HG03103 (cell line): Measurements from ENCODE around the gene SLC12A4.
"Not testable (repeated sequence)": the region's sequence is repeated elsewhere in the genome, so short reads cannot be mapped to it uniquely, and the experiment has no call there.

Source experiments
- ATAC-seq: cut with Tn5 transposase; IDR thresholded peaks from one replicate; pipeline ENCODE4 v1.9.1; 2021; ENCODE audit warnings: low read depth; ENCODE audit not compliant: unreplicated experiment

The SLC12A4 gene

GRCh38 chr16:67989322-67990017 lies 21.0 kb upstream of the SLC12A4 start:
- ATAC-seq = no peak

- ATAC-seq = no peak
Measured at GRCh38 chr16:67988675-67989074, 20.2 kb upstream of the SLC12A4 start.

- no peak for ATAC-seq
Measured at GRCh38 chr16:67987460-67988160, 19.2 kb upstream of the SLC12A4 start.

- ATAC-seq = no peak
Measured at GRCh38 chr16:67986949-67987348, 18.5 kb upstream of the SLC12A4 start.

- ATAC-seq = no peak
Measured at GRCh38 chr16:67982011-67982696, 13.7 kb upstream of the SLC12A4 start.

GRCh38 chr16:67979955-67980678 lies 11.7 kb upstream of the SLC12A4 start, which contains the start of gene DPEP3:
DPEP3 (minus strand) TSS chr16:67980499; CDS start chr16:67980380, 119 bp downstream.
- ATAC-seq = no peak

- no peak for ATAC-seq
Measured at GRCh38 chr16:67977469-67978227, 9.2 kb upstream of the SLC12A4 start.

GRCh38 chr16:67977005-67977404 lies 8.6 kb upstream of the SLC12A4 start:
- ATAC-seq = no peak

GRCh38 chr16:67976205-67976604 lies 7.8 kb upstream of the SLC12A4 start:
- no peak for ATAC-seq

GRCh38 chr16:67975321-67976105 lies 7.1 kb upstream of the SLC12A4 start:
- no peak for ATAC-seq

GRCh38 chr16:67972285-67972684 lies 3.8 kb upstream of the SLC12A4 start:
- ATAC-seq = not testable (repeated sequence)

GRCh38 chr16:67971111-67971510 lies 2.7 kb upstream of the SLC12A4 start:
- ATAC-seq = no peak

GRCh38 chr16:67969254-67970039 lies 1.0 kb upstream of the SLC12A4 start:
- ATAC-seq = no peak

GRCh38 chr16:67967958-67968399 lies 458 bp downstream of the SLC12A4 start:
- ATAC-seq = peak; percentile 23

- no peak for ATAC-seq
Measured at GRCh38 chr16:67967183-67967957, 1.1 kb downstream of the SLC12A4 start.

- ATAC-seq = no peak
Measured at GRCh38 chr16:67966549-67967182, 1.8 kb downstream of the SLC12A4 start.
